ENCODE results near the gene AUTS2.

DNA sequence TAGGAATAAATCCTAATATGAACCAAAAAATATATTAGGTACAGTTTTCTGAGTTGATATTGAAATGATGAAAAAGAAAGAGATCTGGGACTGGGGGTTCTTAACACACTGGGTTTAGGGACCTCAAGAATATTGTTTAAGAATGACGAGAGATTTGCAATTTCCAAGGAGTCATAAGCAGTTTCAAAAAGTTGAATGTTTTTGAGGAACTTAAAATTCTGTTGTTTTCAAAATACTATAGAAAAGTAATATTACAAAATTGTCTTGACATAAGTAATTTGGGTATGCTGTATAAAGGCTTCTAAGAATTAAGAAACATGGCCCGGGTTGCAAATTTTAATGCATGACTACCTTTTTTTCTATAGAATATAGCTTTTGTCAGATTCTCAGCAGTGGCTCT is 88.1 kb downstream of the AUTS2 start:
- TF ChIP-seq, protein P1, sequence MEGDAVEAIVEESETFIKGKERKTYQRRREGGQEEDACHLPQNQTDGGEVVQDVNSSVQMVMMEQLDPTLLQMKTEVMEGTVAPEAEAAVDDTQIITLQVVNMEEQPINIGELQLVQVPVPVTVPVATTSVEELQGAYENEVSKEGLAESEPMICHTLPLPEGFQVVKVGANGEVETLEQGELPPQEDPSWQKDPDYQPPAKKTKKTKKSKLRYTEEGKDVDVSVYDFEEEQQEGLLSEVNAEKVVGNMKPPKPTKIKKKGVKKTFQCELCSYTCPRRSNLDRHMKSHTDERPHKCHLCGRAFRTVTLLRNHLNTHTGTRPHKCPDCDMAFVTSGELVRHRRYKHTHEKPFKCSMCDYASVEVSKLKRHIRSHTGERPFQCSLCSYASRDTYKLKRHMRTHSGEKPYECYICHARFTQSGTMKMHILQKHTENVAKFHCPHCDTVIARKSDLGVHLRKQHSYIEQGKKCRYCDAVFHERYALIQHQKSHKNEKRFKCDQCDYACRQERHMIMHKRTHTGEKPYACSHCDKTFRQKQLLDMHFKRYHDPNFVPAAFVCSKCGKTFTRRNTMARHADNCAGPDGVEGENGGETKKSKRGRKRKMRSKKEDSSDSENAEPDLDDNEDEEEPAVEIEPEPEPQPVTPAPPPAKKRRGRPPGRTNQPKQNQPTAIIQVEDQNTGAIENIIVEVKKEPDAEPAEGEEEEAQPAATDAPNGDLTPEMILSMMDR (IDR thresholded peaks at IDR 0.05) = no peak
- TF ChIP-seq, protein P2, sequence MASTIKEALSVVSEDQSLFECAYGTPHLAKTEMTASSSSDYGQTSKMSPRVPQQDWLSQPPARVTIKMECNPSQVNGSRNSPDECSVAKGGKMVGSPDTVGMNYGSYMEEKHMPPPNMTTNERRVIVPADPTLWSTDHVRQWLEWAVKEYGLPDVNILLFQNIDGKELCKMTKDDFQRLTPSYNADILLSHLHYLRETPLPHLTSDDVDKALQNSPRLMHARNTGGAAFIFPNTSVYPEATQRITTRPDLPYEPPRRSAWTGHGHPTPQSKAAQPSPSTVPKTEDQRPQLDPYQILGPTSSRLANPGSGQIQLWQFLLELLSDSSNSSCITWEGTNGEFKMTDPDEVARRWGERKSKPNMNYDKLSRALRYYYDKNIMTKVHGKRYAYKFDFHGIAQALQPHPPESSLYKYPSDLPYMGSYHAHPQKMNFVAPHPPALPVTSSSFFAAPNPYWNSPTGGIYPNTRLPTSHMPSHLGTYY (CRISPR knock-in tag; IDR thresholded peaks at IDR 0.05) = no peak
- TF ChIP-seq IRF2 (CRISPR knock-in tag; IDR thresholded peaks at IDR 0.05; ENCODE audit: borderline replicate concordance, low read depth) (no peak), ATF1 (CRISPR knock-in tag; IDR thresholded peaks at IDR 0.05) (no peak), NR1H2 (CRISPR knock-in tag; IDR thresholded peaks at IDR 0.05) (no peak), FOXJ3 (CRISPR knock-in tag; IDR thresholded peaks at IDR 0.05; ENCODE audit: borderline replicate concordance) (no peak), ZNF423 (CRISPR knock-in tag; IDR thresholded peaks at IDR 0.05) (no peak), ZNF232 (CRISPR knock-in tag; IDR thresholded peaks at IDR 0.05) (no peak)
- TF ChIP-seq, protein P3, sequence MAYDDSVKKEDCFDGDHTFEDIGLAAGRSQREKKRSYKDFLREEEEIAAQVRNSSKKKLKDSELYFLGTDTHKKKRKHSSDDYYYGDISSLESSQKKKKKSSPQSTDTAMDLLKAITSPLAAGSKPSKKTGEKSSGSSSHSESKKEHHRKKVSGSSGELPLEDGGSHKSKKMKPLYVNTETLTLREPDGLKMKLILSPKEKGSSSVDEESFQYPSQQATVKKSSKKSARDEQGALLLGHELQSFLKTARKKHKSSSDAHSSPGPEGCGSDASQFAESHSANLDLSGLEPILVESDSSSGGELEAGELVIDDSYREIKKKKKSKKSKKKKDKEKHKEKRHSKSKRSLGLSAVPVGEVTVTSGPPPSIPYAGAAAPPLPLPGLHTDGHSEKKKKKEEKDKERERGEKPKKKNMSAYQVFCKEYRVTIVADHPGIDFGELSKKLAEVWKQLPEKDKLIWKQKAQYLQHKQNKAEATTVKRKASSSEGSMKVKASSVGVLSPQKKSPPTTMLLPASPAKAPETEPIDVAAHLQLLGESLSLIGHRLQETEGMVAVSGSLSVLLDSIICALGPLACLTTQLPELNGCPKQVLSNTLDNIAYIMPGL (CRISPR knock-in tag; IDR thresholded peaks at IDR 0.05) = no peak
- TF ChIP-seq, protein P4, sequence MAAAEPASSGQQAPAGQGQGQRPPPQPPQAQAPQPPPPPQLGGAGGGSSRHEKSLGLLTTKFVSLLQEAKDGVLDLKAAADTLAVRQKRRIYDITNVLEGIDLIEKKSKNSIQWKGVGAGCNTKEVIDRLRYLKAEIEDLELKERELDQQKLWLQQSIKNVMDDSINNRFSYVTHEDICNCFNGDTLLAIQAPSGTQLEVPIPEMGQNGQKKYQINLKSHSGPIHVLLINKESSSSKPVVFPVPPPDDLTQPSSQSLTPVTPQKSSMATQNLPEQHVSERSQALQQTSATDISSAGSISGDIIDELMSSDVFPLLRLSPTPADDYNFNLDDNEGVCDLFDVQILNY (CRISPR knock-in tag; IDR thresholded peaks at IDR 0.05) = no peak
